ENCODE measurements around the gene MELTF. TPM values are rescaled to one million over a fixed set of nuclear protein-coding genes. Genes with fewer than 3 reads are reported as not detected.
"Not testable (repeated sequence)": the region's sequence is repeated elsewhere in the genome, so short reads cannot be mapped to it uniquely, and the experiment has no call there.

Gene MELTF
- total RNA-seq, 6 experiments from 2014 or later: 1.1 to 3.8 (median 2.5) TPM

- TF ChIP-seq CTCF (IDR thresholded peaks at IDR 0.05): no peak
Observed at GRCh38 chr3:197035577-197035976, 6.0 kb upstream of the MELTF start.

DNA sequence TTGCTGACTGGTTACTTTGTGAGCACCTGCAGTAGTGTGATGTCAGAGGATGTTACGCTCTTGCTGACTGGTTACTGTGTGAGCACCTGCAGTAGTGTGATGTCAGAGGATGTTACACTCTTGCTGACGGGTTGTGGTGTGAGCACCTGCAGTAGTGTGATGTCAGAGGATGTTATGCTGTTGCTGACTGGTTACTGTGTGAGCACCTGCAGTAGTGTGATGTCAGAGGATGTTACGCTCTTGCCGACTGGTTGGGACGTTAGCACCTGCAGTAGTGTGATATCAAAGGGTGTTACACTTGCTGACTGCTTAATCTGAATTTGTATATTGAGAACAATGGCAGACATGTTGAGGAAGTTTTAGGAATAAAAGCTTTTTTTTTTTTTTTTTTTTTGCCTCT, 5.2 kb upstream of the MELTF start:
- not testable (repeated sequence) for H3K27me3 Mint-ChIP-seq (ENCODE audit: insufficient read depth); DNase-seq; H3K9me3 Mint-ChIP-seq; H3K27ac Mint-ChIP-seq; H3K36me3 Mint-ChIP-seq (ENCODE audit: low read depth); H3K4me3 Mint-ChIP-seq
- H3K4me1 Mint-ChIP-seq (ENCODE audit: low read depth): peaks cover 20% of the 10 kb centered on the region

More at GRCh38 chr3:197035577-197035976, 6.0 kb upstream of the MELTF start:
- Mint-ChIP-seq H3K27ac (no peak overlapping the region), H3K27me3 (ENCODE audit: insufficient read depth) (peaks cover 8% of the 10 kb centered on the region), H3K9me3 (no peaks in the 10 kb centered on the region), H3K4me1 (ENCODE audit: low read depth) (peaks cover 17% of the 10 kb centered on the region), H3K4me3 (no peak overlapping the region), H3K36me3 (ENCODE audit: low read depth) (no peaks in the 10 kb centered on the region)
- DNase-seq: no peak

- H3K27me3 Mint-ChIP-seq (ENCODE audit: insufficient read depth); DNase-seq; H3K27ac Mint-ChIP-seq; H3K4me3 Mint-ChIP-seq; H3K36me3 Mint-ChIP-seq (ENCODE audit: low read depth); H3K9me3 Mint-ChIP-seq: not testable (repeated sequence)
- H3K4me1 Mint-ChIP-seq (ENCODE audit: low read depth): peaks cover 20% of the 10 kb centered on the region
Observed at GRCh38 chr3:197033764-197034163, 4.1 kb upstream of the MELTF start.

DNA sequence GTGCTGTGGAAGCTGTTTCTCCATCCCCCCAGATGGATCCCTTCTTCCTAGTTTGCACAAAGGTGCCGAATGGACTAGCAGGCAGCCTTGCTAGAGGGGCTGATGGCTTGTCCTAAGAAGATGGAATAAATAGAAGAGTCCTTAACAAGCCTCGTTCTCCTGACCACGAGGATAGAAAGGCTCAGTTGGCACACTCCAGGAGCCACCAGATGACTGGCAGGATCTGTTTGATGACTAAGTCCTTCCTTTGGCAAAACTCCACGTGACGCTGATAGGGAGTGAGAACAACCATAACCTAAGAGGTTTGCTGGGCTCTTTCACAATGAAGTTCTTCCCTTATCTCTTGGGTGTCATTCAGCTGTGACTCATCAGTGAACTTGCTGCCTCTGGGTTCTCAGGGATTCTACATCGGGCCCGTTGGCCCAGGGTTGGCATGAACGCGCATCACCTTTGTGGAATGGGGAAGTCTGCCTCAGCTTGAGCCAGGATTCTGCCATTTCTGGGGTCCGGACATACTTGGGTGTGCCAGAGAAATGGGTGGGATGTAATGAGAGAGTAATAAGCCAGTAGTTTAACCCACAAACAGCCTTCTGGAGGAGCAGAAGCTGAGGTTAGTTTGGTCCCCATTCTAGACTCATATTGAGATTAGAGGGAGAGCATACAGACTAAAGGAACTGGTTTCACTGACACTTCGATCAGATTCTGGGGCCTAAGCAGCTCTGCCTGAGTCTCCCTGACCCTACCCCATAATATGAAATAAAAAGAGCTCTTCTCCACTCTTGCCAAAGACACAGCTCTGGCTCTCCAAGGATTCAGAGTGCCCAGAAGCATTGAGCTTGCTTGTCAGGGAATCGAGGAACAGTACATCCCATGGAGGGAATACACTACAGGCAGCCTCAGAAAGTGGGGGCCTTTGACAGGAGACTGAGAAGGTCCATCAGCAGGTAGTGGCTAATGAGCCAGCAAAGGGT, 2.0 kb upstream of the MELTF start:
- no peaks in the 10 kb centered on the region for H3K9me3 Mint-ChIP-seq
- peak; percentile 99 for DNase-seq
- H3K27me3 Mint-ChIP-seq (ENCODE audit: insufficient read depth): peaks cover 8% of the 10 kb centered on the region

GRCh38 chr3:197030379-197031314, 1.0 kb upstream of the MELTF start:
- peaks cover 10% of the 10 kb centered on the region for H3K27me3 Mint-ChIP-seq (ENCODE audit: insufficient read depth)
- no peak for TF ChIP-seq CTCF (IDR thresholded peaks at IDR 0.05)
- H3K27ac Mint-ChIP-seq: peak overlapping the region; percentile 91
- H3K9me3 Mint-ChIP-seq: no peaks in the 10 kb centered on the region
- H3K36me3 Mint-ChIP-seq (ENCODE audit: low read depth): no peaks in the 10 kb centered on the region
- peaks cover 20% of the 10 kb centered on the region for H3K4me1 Mint-ChIP-seq (ENCODE audit: low read depth)
- no peak for DNase-seq
- peak overlapping the region; percentile 43; the same call in 1 of the 2 replicates for H3K4me3 Mint-ChIP-seq

More for the DNA sequence above, 2.0 kb upstream of the MELTF start:
- no peak for TF ChIP-seq CTCF (IDR thresholded peaks at IDR 0.05)
- peak overlapping the region; percentile 46 for H3K4me3 Mint-ChIP-seq
- no peaks in the 10 kb centered on the region for H3K36me3 Mint-ChIP-seq (ENCODE audit: low read depth)
- peaks cover 20% of the 10 kb centered on the region for H3K4me1 Mint-ChIP-seq (ENCODE audit: low read depth)
- peak overlapping the region; percentile 91 for H3K27ac Mint-ChIP-seq

- Mint-ChIP-seq H3K36me3 (ENCODE audit: low read depth) (no peaks in the 10 kb centered on the region), H3K4me1 (ENCODE audit: low read depth) (peaks cover 20% of the 10 kb centered on the region), H3K27ac (0 out of 2 replicates have a peak overlapping the region, but pooled peaks have one; percentile 40), H3K9me3 (no peaks in the 10 kb centered on the region), H3K4me3 (peak overlapping the region; percentile 66), H3K27me3 (ENCODE audit: insufficient read depth) (peaks cover 11% of the 10 kb centered on the region)
- TF ChIP-seq CTCF (IDR thresholded peaks at IDR 0.05): no peak
- no peak for DNase-seq
Observed at GRCh38 chr3:197028728-197029510, 698 bp downstream of the MELTF start.
